ENCODE results near the gene KATNAL1.

DNA sequence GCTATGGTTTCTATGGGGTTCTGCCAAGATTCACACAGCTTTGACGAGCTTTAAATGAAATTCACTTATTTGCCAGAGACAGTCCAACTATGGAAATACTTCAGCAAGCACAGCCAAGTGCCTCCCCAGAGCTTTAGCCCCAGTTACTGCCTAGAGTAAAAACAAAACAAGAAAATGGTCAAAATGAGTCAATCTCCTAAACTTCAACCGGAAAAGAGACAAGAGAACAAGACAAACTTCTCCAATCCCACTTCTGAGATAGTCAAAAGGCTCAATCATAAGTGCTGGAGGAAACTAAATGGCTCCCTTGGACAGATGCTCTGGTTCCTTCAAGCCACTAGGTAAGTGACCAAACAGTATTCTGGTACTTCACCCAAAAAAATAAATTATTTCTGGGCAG lies 65.8 kb downstream of the KATNAL1 start:
- no peak for TF ChIP-seq EZH2 (optimal IDR thresholded peaks at IDR 0.05; ENCODE audit: low read depth, low read length)
- TF ChIP-seq, protein P1, sequence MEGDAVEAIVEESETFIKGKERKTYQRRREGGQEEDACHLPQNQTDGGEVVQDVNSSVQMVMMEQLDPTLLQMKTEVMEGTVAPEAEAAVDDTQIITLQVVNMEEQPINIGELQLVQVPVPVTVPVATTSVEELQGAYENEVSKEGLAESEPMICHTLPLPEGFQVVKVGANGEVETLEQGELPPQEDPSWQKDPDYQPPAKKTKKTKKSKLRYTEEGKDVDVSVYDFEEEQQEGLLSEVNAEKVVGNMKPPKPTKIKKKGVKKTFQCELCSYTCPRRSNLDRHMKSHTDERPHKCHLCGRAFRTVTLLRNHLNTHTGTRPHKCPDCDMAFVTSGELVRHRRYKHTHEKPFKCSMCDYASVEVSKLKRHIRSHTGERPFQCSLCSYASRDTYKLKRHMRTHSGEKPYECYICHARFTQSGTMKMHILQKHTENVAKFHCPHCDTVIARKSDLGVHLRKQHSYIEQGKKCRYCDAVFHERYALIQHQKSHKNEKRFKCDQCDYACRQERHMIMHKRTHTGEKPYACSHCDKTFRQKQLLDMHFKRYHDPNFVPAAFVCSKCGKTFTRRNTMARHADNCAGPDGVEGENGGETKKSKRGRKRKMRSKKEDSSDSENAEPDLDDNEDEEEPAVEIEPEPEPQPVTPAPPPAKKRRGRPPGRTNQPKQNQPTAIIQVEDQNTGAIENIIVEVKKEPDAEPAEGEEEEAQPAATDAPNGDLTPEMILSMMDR (IDR thresholded peaks at IDR 0.05; ENCODE audit: low read length) = no peak
